ENCODE data around the gene EIF5A. TPM values are rescaled to one million over a fixed set of nuclear protein-coding genes. Genes with fewer than 3 reads are reported as not detected.
A peak's percentile ranks its signal among the peaks of the same experiment; 100 is the strongest.

EIF5A gene
- total and polyA plus RNA-seq, 9 of the 15 experiments (the other 6 are each of a cell fraction or from before 2014, with no cell fraction given), result 22.9 to 1,163 (median 772) TPM

- TF ChIP-seq RBM25 (IDR thresholded peaks at IDR 0.05; ENCODE audit: low read depth, low read length, severe bottlenecking) (no peak), SAFB2 (IDR thresholded peaks at IDR 0.05; ENCODE audit: borderline replicate concordance, low read depth, low read length, severe bottlenecking) (no peak)
Observed at GRCh38 chr17:7330638-7331015, 23.2 kb downstream of the EIF5A start (continued).

GRCh38 chr17:7332111-7332510, 24.7 kb downstream of the EIF5A start:
- no peaks in the 10 kb centered on the region for H3K36me3 ChIP-seq (ENCODE audit: control insufficient read depth, insufficient read depth, low read length)
- H3K4me2 ChIP-seq (ENCODE audit: insufficient read depth, low read length), result peak overlapping the region; percentile 66
- H3K4me3 ChIP-seq, result no peak overlapping the region
- H3K79me2 ChIP-seq (ENCODE audit: control insufficient read depth, insufficient read depth, low read length), result peaks cover 16% of the 10 kb centered on the region
- no peak overlapping the region for H3K27ac ChIP-seq (ENCODE audit: extremely low read depth, low read depth, low read length)
- in situ Hi-C loops (cut with MboI), result loop anchor here (10.0 kb wide), 1 partner anchor 287 kb away; the partner anchor contains the start of gene SLC16A11
- no peaks in the 10 kb centered on the region for H4K20me1 ChIP-seq (replicated peaks; ENCODE audit: control insufficient read depth, insufficient read depth, low read length)
- FAIRE-seq, result no peak
- H3K9me3 ChIP-seq (replicated peaks; ENCODE audit: control insufficient read depth, insufficient read depth, low read depth, low read length), result no peaks in the 10 kb centered on the region
- no peak for TF ChIP-seq MED1 (CRISPR knock-in tag; IDR thresholded peaks at IDR 0.05; ENCODE audit: borderline replicate concordance)
- no peak for TF ChIP-seq ZBTB11 (CRISPR knock-in tag; IDR thresholded peaks at IDR 0.05)
- TF ChIP-seq, protein P1, sequence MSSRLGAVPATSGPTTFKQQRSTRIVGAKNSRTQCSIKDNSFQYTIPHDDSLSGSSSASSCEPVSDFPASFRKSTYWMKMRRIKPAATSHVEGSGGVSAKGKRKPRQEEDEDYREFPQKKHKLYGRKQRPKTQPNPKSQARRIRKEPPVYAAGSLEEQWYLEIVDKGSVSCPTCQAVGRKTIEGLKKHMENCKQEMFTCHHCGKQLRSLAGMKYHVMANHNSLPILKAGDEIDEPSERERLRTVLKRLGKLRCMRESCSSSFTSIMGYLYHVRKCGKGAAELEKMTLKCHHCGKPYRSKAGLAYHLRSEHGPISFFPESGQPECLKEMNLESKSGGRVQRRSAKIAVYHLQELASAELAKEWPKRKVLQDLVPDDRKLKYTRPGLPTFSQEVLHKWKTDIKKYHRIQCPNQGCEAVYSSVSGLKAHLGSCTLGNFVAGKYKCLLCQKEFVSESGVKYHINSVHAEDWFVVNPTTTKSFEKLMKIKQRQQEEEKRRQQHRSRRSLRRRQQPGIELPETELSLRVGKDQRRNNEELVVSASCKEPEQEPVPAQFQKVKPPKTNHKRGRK (tag; IDR thresholded peaks at IDR 0.05), result no peak
- no peak for TF ChIP-seq GATA2 (CRISPR knock-in tag; IDR thresholded peaks at IDR 0.05)
- no peak for TF ChIP-seq ZNF511 (CRISPR knock-in tag; IDR thresholded peaks at IDR 0.05)
- TF ChIP-seq, protein P2, sequence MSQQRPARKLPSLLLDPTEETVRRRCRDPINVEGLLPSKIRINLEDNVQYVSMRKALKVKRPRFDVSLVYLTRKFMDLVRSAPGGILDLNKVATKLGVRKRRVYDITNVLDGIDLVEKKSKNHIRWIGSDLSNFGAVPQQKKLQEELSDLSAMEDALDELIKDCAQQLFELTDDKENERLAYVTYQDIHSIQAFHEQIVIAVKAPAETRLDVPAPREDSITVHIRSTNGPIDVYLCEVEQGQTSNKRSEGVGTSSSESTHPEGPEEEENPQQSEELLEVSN (IDR thresholded peaks at IDR 0.05; ENCODE audit: borderline replicate concordance in 1 of 2, extremely low read depth in 1 of 2, insufficient read depth in 1 of 2, insufficient read length in 1 of 2, low read depth in 1 of 2, low read length in 1 of 2, poor library complexity in 1 of 2, severe bottlenecking in 1 of 2), result no peak
- TF ChIP-seq ZNF639 (CRISPR knock-in tag; conservative IDR thresholded peaks at IDR 0.05 in 1 of 2, IDR thresholded peaks at IDR 0.05 in 1 of 2), result no peak
- no peak for TF ChIP-seq ZNF445 (CRISPR knock-in tag; IDR thresholded peaks at IDR 0.05; ENCODE audit: low read depth)
- H3K9me1 ChIP-seq (ENCODE audit: control insufficient read depth, insufficient read depth, low read length), result no peaks in the 10 kb centered on the region
- ChIA-PET CTCF (ENCODE audit: low intra/inter-chr PET ratio) (no interaction called here), POLR2A (interaction anchor here (0.7 to 1.1 kb wide), 3 partner anchors 13 to 146 kb away, joined by 3 to 4 read pairs (median 3); partner anchors contain the start of gene GPS2)
- peak overlapping the region; percentile 71 for H2AFZ ChIP-seq (ENCODE audit: low read depth, low read length)
- WGBS (ENCODE audit: insufficient coverage, low coverage, missing lambda C conversion rate), result 39% methylated on average over 4 of the region's 7 CpGs
- H3K9ac ChIP-seq (ENCODE audit: insufficient read depth in 1 of 2, low read depth in 2 of 2, low read length in 2 of 2), result peak overlapping the region in 1 of 2 experiments; percentile 61; a peak in 1 of 4 replicates
- peaks cover 15 to 50% of the 10 kb centered on the region in 2 experiments for H3K4me1 ChIP-seq (replicated peaks in 1 of 2; ENCODE audit: control insufficient read depth in 2 of 2, insufficient read depth in 2 of 2, low read length in 2 of 2)
- no peak for ATAC-seq
- intact Hi-C loops (cut with micrococcal nuclease), result no loop called here
- DNase-seq (ENCODE audit: extremely low read depth in 1 of 4, low spot score in 3 of 4), result no peak
- no peaks in the 10 kb centered on the region for H3K27me3 ChIP-seq (ENCODE audit: control insufficient read depth in 2 of 2, insufficient read depth in 2 of 2, low read length in 2 of 2)
- no TSS peak for BruUV-seq (replicated peaks)
